A549 (cell line): ENCODE data around the gene PUDP. TPM values are rescaled to one million over a fixed set of nuclear protein-coding genes. Genes with fewer than 3 reads are reported as not detected.

Source experiments
- ATAC-seq, 2 experiments: fragments of 200-7000 bp in 1 of 2; fragments of >200 bp in 1 of 2; cut with Nextera tagmentation in 1 of 2; cut with Tn5 transposase in 1 of 2; 3 replicates each; pipeline versions ENCODE4 v1.8.0 to v1.9.1; 2018 to 2020; ENCODE audit warnings: mild to moderate bottlenecking in 1 of 2, moderate library complexity in 1 of 2
- CTCF ChIA-PET: fragments of 300-600 bp; sonication (Branson Sonifier 250); formaldehyde crosslinking; extraction: SDS; loops from one replicate; lab custom pipeline; 2021; ENCODE audit warnings: antibody characterized with exemption, inconsistent platforms; lab: Yijun Ruan, JAX
- POLR2A ChIA-PET: fragments of 350-600 bp; formaldehyde crosslinking; extraction: SDS; loops from one replicate; lab custom pipeline; 2021; ENCODE audit warnings: antibody characterized with exemption, inconsistent platforms; lab: Yijun Ruan, JAX
- DNase-seq, 2 experiments: peaks; one replicate each; pipeline versions ENCODE4 v3.0.0 to v3.0.0-alpha.2; 2011 to 2016; ENCODE audit warnings: low read depth in 1 of 2, low spot score in 1 of 2
- FAIRE-seq: peaks from 2 replicates; lab custom pipeline; 2011; peaks lifted over from hg19 to GRCh38; lab: Jason Lieb, UNC
- H3K27ac ChIP-seq, 2 experiments: fragments of >200 bp; sonication (Bioruptor Twin); formaldehyde crosslinking; 3 replicates each; pipeline ENCODE4 v1.5.1; 2016 to 2017
- H3K4me1 ChIP-seq: fragments of >200 bp; sonication (Bioruptor Twin); formaldehyde crosslinking; 3 replicates; pipeline ENCODE4 v1.6.1; 2016
- H3K4me2 ChIP-seq: fragments of >200 bp; sonication (Bioruptor Twin); formaldehyde crosslinking; 3 replicates; pipeline ENCODE4 v1.6.1; 2016
- H3K4me3 ChIP-seq: fragments of >200 bp; sonication (Bioruptor Twin); formaldehyde crosslinking; 3 replicates; pipeline ENCODE4 v1.5.1; 2016
- H3K9me3 ChIP-seq: fragments of >200 bp; sonication (Bioruptor Twin); formaldehyde crosslinking; 3 replicates; pipeline ENCODE4 v1.6.1; 2016
- BHLHE40 ChIP-seq: IDR thresholded peaks from 2 replicates; pipeline ENCODE4 v1.6.1; 2012; ENCODE audit warnings: low read depth, low read length, inconsistent platforms
- CBX8 ChIP-seq: fragments of 200-600 bp; sonication (generic); IDR thresholded peaks from 2 replicates; pipeline ENCODE4 v1.6.1; 2016
- CEBPB ChIP-seq, 2 experiments: fragments of >200 bp in 1 of 2; sonication (Bioruptor Twin) in 1 of 2; formaldehyde crosslinking in 1 of 2; IDR thresholded peaks; 2 replicates each; pipeline ENCODE4 v1.6.1; 2012 to 2016
- ELK1 ChIP-seq: fragments of 150-350 bp; IDR thresholded peaks from 2 replicates; pipeline ENCODE4 v1.6.1; 2014; ENCODE audit warnings: low read depth, mild to moderate bottlenecking, low read length
- FOSB ChIP-seq: fragments of 250-450 bp; sonication (Bioruptor Pico); IDR thresholded peaks from 2 replicates; pipeline ENCODE4 v1.5.0; 2020; ENCODE audit warnings: mild to moderate bottlenecking, moderate library complexity
- HES2 ChIP-seq: fragments of >200 bp; sonication (Bioruptor Twin); formaldehyde crosslinking; IDR thresholded peaks from 2 replicates; pipeline ENCODE4 v1.6.1; 2016
- HOXA7 ChIP-seq: fragments of 250-450 bp; sonication (Bioruptor Pico); IDR thresholded peaks from 2 replicates; pipeline ENCODE4 v1.5.0; 2020; ENCODE audit warnings: mild to moderate bottlenecking, moderate library complexity
- HOXB13 ChIP-seq: fragments of 250-450 bp; sonication (Bioruptor Pico); IDR thresholded peaks from 2 replicates; pipeline ENCODE4 v1.5.0; 2020; ENCODE audit warnings: low read depth, mild to moderate bottlenecking, moderate library complexity
- HOXB5 ChIP-seq: fragments of 250-450 bp; sonication (Bioruptor Pico); IDR thresholded peaks from 2 replicates; pipeline ENCODE4 v1.5.0; 2020; ENCODE audit warnings: mild to moderate bottlenecking, moderate library complexity
- JUN ChIP-seq, 2 experiments: fragments of >200 bp; sonication (Bioruptor Twin); formaldehyde crosslinking; IDR thresholded peaks; 2 replicates in 1 of 2; 3 replicates in 1 of 2; pipeline ENCODE4 v1.6.1; 2016 to 2017
- KDM1A ChIP-seq: fragments of 200-600 bp; sonication (generic); IDR thresholded peaks from 2 replicates; pipeline ENCODE4 v1.6.1; 2016; ENCODE audit warnings: low read depth, mild to moderate bottlenecking
- MAZ ChIP-seq: fragments of 150-350 bp; IDR thresholded peaks from 2 replicates; pipeline ENCODE4 v1.6.1; 2014; ENCODE audit warnings: antibody characterized with exemption, low read depth, low read length, borderline replicate concordance
- NPAS2 ChIP-seq: fragments of 250-450 bp; sonication (Bioruptor Pico); IDR thresholded peaks from 2 replicates; pipeline ENCODE4 v1.8.0; 2022; ENCODE audit warnings: mild to moderate bottlenecking, moderate library complexity, borderline replicate concordance
- RCOR1 ChIP-seq: fragments of 150-350 bp; IDR thresholded peaks from 2 replicates; pipeline ENCODE4 v1.6.1; 2014; ENCODE audit warnings: antibody characterized with exemption, low read length, low read depth
- RNF2 ChIP-seq: fragments of 200-600 bp; sonication (generic); IDR thresholded peaks from 2 replicates; pipeline ENCODE4 v1.6.1; 2016; ENCODE audit warnings: low read depth, mild to moderate bottlenecking, antibody characterized with exemption, moderate library complexity, borderline replicate concordance
- SMC3 ChIP-seq: fragments of >200 bp; sonication (Bioruptor Twin); formaldehyde crosslinking; IDR thresholded peaks from 3 replicates; pipeline ENCODE4 v1.6.1; 2018; ENCODE audit warnings: inconsistent platforms
- SREBF2 ChIP-seq: fragments of 450-650 bp; IDR thresholded peaks from 2 replicates; pipeline ENCODE4 v1.6.1; 2014; ENCODE audit warnings: mild to moderate bottlenecking, moderate library complexity
- TP53 ChIP-seq: fragments of 250-450 bp; sonication (Bioruptor Pico); IDR thresholded peaks from 2 replicates; pipeline ENCODE4 v1.5.0; 2021; ENCODE audit warnings: mild to moderate bottlenecking, moderate library complexity
- ZFP36 ChIP-seq: fragments of 450-650 bp; IDR thresholded peaks from 2 replicates; pipeline ENCODE4 v1.6.1; 2014; ENCODE audit warnings: borderline replicate concordance; ENCODE audit not compliant: partially characterized antibody
- ZSCAN20 ChIP-seq: fragments of 250-450 bp; sonication (Bioruptor Pico); IDR thresholded peaks from 2 replicates; pipeline ENCODE4 v1.8.0; 2022; ENCODE audit warnings: mild to moderate bottlenecking, moderate library complexity
- WGBS: methylation state at CpG from one replicate; pipeline ENCODE4 v1.1.6; 2017; ENCODE audit errors: missing lambda C conversion rate; 5-methylcytosine and 5-hydroxymethylcytosine counted together
- polyA plus RNA-seq, 4 experiments: library from polyadenylated mRNA; depleted of rRNA in 3 of 4; stranded (reverse); fragments of >200 nt; fragmentation: RNase III in 1 of 4; extraction: RNeasy Plus Mini Kit Qiagen cat#74134 plus additional on column Dnase treatment in 1 of 4; gene quantifications; 2 replicates in 3 of 4; 3 replicates in 1 of 4; pipeline ENCODE4 v1.2.3, GENCODE V29; 2011 to 2017
- TF ChIP-seq, protein P1 (sequence below): fragments of >200 bp; sonication (Bioruptor Twin); formaldehyde crosslinking; IDR thresholded peaks from 3 replicates; pipeline ENCODE4 v1.5.1; 2016
- TF ChIP-seq, protein P2 (sequence below): fragments of >200 bp; sonication (Bioruptor Twin); formaldehyde crosslinking; IDR thresholded peaks from 3 replicates; pipeline ENCODE4 v1.6.1; 2016
- TF ChIP-seq, protein P3 (sequence below): fragments of 450-650 bp; IDR thresholded peaks from 2 replicates; pipeline ENCODE4 v1.6.1; 2014; ENCODE audit warnings: antibody characterized with exemption
- TF ChIP-seq, protein P4 (sequence below): IDR thresholded peaks from 2 replicates; pipeline ENCODE4 v1.6.1; 2012

The PUDP gene
- polyA plus RNA-seq, 2 of the 4 experiments (the other 2 are of a cell fraction): 26.2 to 50.7 TPM

- ChIA-PET CTCF (no interaction called here), POLR2A (no interaction called here)
- no peak overlapping the region for H3K4me2 ChIP-seq
- H3K27ac ChIP-seq: no peak overlapping the region
- WGBS: 100% methylated on average over 1 of the region's 1 CpG
- ATAC-seq (no peak), DNase-seq (no peak), FAIRE-seq (no peak)
- TF ChIP-seq CEBPB (IDR thresholded peaks at IDR 0.05): 0 out of 4 replicates have a peak, but pooled peaks of 1 of the 2 experiments have one; percentile 9
- no peak for TF ChIP-seq MAZ
- no peaks in the 10 kb centered on the region for H3K4me1 ChIP-seq
- H3K4me3 ChIP-seq: no peak overlapping the region
- no peaks in the 10 kb centered on the region for H3K9me3 ChIP-seq
Measured at GRCh38 chrX:7062903-7063302, 85.0 kb downstream of the PUDP start.

GRCh38 chrX:7062276-7062675, 85.7 kb downstream of the PUDP start:
- ATAC-seq (peak in 1 of 2 experiments; percentile 49; a peak in 2 of 6 replicates), FAIRE-seq (no peak), DNase-seq (peak in 1 of 2 experiments; percentile 17)
- Histone ChIP-seq H3K4me1 (no peaks in the 10 kb centered on the region), H3K4me3 (no peak overlapping the region), H3K9me3 (no peaks in the 10 kb centered on the region), H3K4me2 (no peak overlapping the region), H3K27ac (no peak overlapping the region)
- ChIA-PET CTCF (interaction anchor here (0.5 kb wide), 1 partner anchor 8 kb away, joined by 3 read pairs; no protein-coding TSS in a partner anchor), POLR2A (no interaction called here)
- WGBS: 83% methylated on average over 1 of the region's 1 CpG
- TF ChIP-seq CEBPB (IDR thresholded peaks at IDR 0.05): no peak
- no peak for TF ChIP-seq HOXA7 (CRISPR knock-in tag)
- no peak for TF ChIP-seq BHLHE40
- no peak for TF ChIP-seq RCOR1
- no peak for TF ChIP-seq NPAS2 (CRISPR knock-in tag)
- TF ChIP-seq RNF2: no peak
- no peak for TF ChIP-seq KDM1A
- TF ChIP-seq SREBF2: no peak
- TF ChIP-seq, protein P1, sequence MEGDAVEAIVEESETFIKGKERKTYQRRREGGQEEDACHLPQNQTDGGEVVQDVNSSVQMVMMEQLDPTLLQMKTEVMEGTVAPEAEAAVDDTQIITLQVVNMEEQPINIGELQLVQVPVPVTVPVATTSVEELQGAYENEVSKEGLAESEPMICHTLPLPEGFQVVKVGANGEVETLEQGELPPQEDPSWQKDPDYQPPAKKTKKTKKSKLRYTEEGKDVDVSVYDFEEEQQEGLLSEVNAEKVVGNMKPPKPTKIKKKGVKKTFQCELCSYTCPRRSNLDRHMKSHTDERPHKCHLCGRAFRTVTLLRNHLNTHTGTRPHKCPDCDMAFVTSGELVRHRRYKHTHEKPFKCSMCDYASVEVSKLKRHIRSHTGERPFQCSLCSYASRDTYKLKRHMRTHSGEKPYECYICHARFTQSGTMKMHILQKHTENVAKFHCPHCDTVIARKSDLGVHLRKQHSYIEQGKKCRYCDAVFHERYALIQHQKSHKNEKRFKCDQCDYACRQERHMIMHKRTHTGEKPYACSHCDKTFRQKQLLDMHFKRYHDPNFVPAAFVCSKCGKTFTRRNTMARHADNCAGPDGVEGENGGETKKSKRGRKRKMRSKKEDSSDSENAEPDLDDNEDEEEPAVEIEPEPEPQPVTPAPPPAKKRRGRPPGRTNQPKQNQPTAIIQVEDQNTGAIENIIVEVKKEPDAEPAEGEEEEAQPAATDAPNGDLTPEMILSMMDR: no peak
- no peak for TF ChIP-seq ELK1
- no peak for TF ChIP-seq HOXB13 (CRISPR knock-in tag)
- TF ChIP-seq, protein P2, sequence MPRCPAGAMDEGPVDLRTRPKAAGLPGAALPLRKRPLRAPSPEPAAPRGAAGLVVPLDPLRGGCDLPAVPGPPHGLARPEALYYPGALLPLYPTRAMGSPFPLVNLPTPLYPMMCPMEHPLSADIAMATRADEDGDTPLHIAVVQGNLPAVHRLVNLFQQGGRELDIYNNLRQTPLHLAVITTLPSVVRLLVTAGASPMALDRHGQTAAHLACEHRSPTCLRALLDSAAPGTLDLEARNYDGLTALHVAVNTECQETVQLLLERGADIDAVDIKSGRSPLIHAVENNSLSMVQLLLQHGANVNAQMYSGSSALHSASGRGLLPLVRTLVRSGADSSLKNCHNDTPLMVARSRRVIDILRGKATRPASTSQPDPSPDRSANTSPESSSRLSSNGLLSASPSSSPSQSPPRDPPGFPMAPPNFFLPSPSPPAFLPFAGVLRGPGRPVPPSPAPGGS: no peak
- TF ChIP-seq TP53 (CRISPR knock-in tag): no peak
- TF ChIP-seq, protein P3, sequence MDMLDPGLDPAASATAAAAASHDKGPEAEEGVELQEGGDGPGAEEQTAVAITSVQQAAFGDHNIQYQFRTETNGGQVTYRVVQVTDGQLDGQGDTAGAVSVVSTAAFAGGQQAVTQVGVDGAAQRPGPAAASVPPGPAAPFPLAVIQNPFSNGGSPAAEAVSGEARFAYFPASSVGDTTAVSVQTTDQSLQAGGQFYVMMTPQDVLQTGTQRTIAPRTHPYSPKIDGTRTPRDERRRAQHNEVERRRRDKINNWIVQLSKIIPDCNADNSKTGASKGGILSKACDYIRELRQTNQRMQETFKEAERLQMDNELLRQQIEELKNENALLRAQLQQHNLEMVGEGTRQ: no peak
- no peak for TF ChIP-seq ZFP36
- TF ChIP-seq SMC3: no peak

DNA sequence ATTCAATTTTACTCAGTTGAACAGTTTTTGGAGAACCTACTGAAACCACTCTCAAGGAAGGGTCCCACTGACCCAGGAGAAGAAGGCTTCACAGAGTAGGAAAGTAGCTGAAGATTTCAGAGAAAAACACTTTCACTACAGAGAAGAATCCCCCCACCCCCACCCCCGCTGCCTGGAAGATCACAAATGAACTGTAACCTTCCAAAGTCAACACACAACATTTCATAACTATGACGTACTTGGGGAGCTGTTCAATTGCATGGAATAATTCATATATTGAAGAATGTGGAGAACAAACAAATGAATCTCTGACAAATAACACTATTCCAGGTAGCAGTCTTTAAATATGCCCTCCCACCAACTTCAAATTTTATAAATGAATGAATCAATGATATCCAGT, 86.5 kb downstream of the PUDP start:
- no peaks in the 10 kb centered on the region for H3K9me3 ChIP-seq
- no peak overlapping the region for H3K4me3 ChIP-seq
- no peak for FAIRE-seq
- H3K27ac ChIP-seq: no peak overlapping the region
- ChIA-PET CTCF (no interaction called here), POLR2A (no interaction called here)
- ATAC-seq: no peak
- DNase-seq: peak in 1 of 2 experiments; percentile 4
- H3K4me2 ChIP-seq: no peak overlapping the region
- WGBS: 57% methylated on average over 2 of the region's 2 CpGs
- TF ChIP-seq SREBF2 (no peak), ZFP36 (no peak), HES2 (no peak), HOXB5 (CRISPR knock-in tag) (no peak), SMC3 (no peak), JUN (IDR thresholded peaks at IDR 0.05) (no peak), TP53 (CRISPR knock-in tag) (no peak), CBX8 (no peak), FOSB (CRISPR knock-in tag) (no peak), HOXB13 (CRISPR knock-in tag) (no peak), ZSCAN20 (CRISPR knock-in tag) (no peak)
- TF ChIP-seq, protein P1: no peak
- TF ChIP-seq, protein P4, sequence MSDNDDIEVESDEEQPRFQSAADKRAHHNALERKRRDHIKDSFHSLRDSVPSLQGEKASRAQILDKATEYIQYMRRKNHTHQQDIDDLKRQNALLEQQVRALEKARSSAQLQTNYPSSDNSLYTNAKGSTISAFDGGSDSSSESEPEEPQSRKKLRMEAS: no peak
- H3K4me1 ChIP-seq: no peaks in the 10 kb centered on the region
